HPDE6-E6E7 (cell line): ENCODE results near the gene ASB1.
"Not testable (repeated sequence)": the region's sequence is repeated elsewhere in the genome, so short reads cannot be mapped to it uniquely, and the experiment has no call there.

Experiments
- DNase-seq: peaks from one replicate; pipeline ENCODE4 v3.0.0; 2011; ENCODE audit warnings: missing footprints; ENCODE audit errors: extremely low spot score

ASB1 gene

GRCh38 chr2:238404406-238405216, 22.1 kb upstream of the ASB1 start:
- no peak for DNase-seq

- not testable (repeated sequence) for DNase-seq
Observed at GRCh38 chr2:238405217-238405555, 21.5 kb upstream of the ASB1 start.

GRCh38 chr2:238406221-238406997, 20.3 kb upstream of the ASB1 start:
- no peak for DNase-seq

DNA sequence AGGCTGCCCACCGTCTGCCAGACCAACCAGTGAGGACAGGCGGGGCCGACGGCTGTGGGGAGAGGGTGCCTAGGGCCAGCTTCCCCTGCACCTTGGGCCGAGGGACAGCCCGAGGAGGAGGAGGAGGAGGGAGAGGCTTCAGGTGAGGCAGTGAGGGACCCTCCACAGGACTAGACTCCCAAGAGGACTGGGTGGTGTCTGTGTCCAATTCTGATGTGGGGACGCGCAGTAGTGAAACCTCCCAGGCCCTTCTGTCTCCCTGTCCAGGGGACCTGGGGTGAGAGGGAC, 19.8 kb upstream of the ASB1 start:
- no peak for DNase-seq

DNA sequence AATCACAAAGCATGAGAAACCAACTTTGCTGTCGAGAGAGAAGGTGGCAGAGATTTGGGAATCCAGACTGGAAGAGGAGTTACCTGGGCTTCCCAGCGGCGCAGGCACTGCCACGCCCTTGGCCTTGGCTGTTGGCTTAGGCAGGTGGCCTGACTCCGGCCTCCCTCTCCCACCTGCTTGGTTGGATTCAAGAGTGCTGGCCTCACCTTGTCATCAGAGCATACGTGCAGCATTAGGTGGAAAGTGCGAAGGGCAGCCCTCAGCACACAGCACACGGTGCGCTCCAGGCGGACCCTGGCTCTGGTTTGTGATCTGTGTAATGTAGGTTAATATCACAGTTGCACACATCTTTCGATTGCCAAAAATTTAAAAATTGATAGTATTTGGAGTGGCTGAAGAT, 19.2 kb upstream of the ASB1 start:
- DNase-seq, result no peak

DNA sequence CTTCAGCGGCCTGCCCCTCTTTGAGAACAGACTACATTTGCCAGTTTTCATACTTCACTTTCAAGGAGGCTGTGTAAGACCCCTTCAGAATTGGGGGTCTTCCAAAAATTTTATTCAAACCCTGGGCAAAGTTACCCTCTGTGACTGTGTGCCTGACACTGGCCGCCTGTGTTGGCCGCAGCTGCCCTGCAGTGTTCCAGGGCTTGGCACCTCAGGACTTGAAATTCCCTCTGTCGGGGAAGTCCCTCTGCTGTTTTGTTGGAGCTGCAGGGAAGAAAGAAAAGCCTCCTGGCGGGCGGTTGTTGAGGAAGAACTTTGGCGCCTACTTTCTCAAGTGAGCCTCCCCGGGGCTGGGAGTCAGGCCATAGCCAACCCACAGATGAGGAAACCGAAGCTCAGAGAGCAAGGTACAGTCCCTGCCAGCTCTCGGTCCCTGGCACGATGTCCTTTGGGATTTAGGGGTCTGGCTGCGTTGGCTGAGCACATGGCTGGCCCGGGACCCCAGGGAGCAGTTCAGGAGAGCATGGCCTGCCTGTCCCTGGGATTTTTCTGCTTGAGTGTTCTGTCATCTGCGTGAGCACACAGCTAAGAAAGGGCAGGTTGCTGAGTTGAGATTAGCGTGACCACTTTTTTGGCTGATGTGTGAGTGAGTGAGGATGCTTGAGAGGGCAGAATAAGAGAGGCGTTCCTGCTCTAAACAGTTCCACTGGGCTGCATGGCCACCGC, 17.9 kb upstream of the ASB1 start:
- no peak for DNase-seq

GRCh38 chr2:238409341-238410199, 17.2 kb upstream of the ASB1 start:
- DNase-seq, result no peak

DNA sequence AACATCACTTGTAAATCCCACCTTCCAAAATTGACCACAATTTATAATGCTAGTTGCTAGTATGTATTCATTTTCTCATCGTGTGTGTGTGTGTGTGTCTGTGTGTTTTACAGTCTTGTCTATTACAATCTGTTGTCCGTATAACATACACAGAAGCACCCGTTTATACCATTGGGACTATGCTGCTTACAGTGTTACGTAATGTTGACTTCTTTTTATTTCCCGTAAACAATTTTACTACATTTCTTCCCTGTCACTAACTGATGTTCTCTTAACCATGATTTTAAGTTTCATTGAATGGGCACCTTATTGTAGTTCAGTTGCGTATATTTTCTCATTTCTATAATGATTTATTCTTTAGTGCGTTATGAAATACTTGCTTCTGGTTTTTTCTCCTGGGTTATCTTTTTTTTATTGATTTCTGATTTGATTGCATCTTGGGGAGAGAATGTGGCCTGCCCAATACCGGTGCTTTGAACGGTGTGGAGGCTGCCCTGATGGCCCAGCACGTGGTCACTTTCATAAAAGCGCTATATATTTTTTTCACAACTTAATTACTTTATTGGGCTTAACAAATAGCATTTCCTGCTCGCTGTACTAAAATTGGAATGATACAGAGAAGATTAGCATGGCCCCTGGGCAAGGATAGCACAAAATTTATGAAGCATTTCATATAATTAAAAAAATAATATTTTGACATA, 14.5 kb upstream of the ASB1 start:
- no peak for DNase-seq

DNA sequence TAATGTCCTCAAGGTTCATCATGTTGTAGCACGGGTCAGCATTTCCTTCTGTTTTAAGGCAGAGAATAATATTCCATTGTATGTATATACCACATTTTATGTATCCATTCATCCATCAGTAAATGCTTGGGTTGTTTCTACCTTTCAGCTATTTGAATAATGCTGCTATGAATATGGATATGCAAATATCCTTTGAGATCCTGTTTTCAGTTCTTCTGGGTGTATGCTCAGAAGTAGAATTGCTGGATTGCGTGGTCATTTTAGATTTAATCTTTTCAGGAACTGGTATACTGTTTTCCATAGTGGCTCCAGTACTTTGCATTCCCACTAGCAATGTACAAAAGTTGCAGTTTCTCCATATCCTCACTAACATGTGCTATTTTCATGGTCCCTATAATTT, 13.4 kb upstream of the ASB1 start:
- DNase-seq, result no peak

DNA sequence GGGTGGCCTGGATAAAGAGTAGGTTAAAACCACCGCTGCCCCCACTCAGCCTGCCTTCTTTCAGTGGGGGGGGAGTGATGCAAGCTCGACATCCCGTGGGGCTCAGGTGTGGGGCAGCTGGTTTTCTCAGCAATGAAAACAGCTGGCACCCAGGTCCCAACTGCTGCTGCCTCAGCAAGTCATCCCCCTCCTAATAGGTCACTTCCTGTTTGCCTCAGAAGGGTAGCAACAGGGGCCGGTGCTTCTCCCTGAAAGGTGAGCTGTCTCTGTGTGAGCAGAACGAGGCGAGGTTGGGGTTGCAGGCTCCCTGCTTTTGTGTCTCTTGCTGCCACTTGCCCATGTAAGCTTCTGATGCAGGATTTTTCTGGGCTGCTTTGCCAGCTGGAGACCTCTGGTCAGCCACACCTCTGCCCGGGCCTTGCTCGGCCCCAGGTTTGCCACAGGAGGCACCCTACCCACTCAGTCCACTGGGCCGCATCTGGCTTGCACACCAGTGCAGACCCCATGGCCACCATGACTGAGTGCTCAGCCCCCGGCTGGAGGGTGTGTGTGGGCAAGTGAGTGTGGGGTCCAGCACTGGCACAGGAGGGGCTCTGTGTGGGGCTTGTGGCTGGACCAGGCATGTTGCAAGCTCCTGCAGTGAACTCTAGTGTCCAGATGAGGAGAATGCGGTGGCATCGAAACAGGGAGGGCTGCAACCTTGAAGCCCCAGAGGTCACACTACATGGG, 11.5 kb upstream of the ASB1 start:
- DNase-seq, result no peak

GRCh38 chr2:238415893-238416292, 10.8 kb upstream of the ASB1 start:
- no peak for DNase-seq

GRCh38 chr2:238418196-238418998, 8.3 kb upstream of the ASB1 start:
- DNase-seq, result no peak

- DNase-seq, result no peak
Observed at GRCh38 chr2:238418999-238419546, 7.7 kb upstream of the ASB1 start.

GRCh38 chr2:238420442-238420841, 6.3 kb upstream of the ASB1 start:
- DNase-seq, result no peak

DNA sequence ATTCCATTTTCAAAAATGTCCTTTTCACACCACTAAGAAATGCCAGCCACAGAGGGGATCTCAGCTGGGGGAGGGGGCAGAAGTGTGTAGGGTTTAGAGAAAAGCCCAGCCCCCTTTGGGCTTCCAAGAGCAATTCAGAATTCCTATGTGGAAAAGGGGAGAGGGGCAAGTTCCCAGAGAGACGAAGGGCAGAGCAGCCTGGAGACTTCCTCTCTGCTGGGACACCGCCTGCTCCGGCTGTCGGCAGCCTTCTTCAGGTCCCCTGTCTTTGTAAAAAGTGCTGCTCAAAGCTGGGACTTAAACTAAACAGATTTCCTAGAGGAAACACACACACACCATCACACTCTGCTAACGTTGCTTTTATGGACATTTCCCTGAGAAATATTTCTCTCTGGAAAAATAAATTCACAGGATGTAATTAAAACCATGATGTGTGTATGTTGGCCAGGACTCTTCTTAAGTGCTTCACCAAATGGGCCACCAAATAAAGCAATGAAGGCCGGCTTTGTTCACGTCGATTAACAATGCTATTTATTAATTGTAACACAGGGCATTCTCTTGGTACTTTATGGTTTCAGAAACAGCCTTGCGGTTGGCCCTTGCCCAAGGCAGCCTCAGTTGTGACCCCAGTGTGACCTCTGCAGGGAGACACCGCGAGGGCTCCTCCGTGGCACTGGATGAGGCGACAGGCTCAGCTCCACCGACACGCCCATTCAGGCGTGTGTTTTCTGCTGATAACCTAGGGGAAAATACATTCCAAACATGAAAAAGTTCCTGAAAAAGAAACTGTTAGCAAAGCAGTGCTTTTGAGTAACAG, 5.6 kb upstream of the ASB1 start:
- no peak for DNase-seq

GRCh38 chr2:238421695-238422035, 5.1 kb upstream of the ASB1 start:
- no peak for DNase-seq

DNA sequence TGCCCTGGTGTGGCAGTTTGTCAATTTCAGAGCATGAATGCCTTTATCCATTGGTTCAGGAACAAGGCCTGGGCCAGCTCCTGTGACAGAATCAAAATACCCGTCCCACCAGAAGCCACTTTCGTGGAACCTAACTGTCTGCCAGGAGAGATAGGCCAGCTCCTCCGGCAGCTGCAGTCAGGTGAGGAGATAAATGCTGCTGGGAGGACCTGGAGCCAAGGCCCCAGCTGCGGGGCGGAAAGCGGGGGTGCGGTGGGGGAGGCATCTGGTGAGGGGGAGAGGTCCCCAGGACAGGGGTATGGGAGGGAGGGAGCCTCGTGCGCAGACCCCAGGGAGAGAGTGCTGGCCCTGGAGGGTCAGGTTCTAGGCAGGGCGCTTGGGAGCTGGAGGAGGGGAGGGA, 4.4 kb upstream of the ASB1 start:
- DNase-seq, result no peak

DNA sequence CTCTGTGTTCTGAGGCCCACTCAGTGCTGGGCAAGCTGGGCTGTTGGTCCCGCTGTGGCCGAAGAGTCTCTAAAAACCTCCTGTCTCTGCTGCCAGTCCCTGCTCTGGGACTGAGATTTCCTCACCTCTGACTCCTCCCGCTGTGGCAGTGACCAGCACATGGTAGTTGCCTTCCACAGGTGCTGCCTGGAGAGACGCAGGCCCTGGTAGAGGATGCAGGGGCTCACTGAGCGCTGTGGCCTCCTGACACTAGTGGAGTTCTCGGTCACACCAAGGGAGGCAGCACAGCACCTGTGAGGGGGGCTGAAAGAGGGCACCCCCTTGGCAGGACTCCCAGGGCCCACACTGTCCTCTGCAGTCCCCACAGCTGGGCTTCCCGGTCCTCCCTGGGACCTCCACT, 3.8 kb upstream of the ASB1 start:
- no peak for DNase-seq
